ENCODE results near the gene FANCC. TPM values are rescaled to one million over a fixed set of nuclear protein-coding genes. Genes with fewer than 3 reads are reported as not detected.

Gene FANCC
- total RNA-seq, 1 experiment from 2014 or later, result 19.4 TPM

GRCh38 chr9:95292226-95292625, 25.3 kb downstream of the FANCC start:
- ChIA-PET RAD21 (ENCODE audit: low non-redundant PET in 1 of 2, low total read pairs in 2 of 2, uncharacterized antibody in 2 of 2, unreplicated experiment in 2 of 2) (no interaction called here), CTCF (no interaction called here), POLR2A (no interaction called here)
- ATAC-seq, result no peak
- no TSS peak for BruUV-seq (replicated peaks)
- Histone ChIP-seq H3K27me3 (ENCODE audit: insufficient read depth, low read length) (no peaks in the 10 kb centered on the region), H3K27ac (ENCODE audit: low read depth, low read length) (no peak overlapping the region), H3K4me2 (ENCODE audit: low read length) (no peak overlapping the region), H4K20me1 (ENCODE audit: insufficient read depth) (no peaks in the 10 kb centered on the region), H2AFZ (ENCODE audit: low read depth, low read length, poor library complexity, severe bottlenecking) (no peak overlapping the region), H3K36me3 (ENCODE audit: control insufficient read depth in 1 of 2, insufficient read depth in 2 of 2, low read length in 2 of 2) (no peaks in the 10 kb centered on the region), H3K9me2 (ENCODE audit: insufficient read depth) (no peaks in the 10 kb centered on the region), H3K79me2 (ENCODE audit: insufficient read depth, low read length) (peaks cover 9% of the 10 kb centered on the region), H3K4me1 (ENCODE audit: control insufficient read depth in 1 of 2, insufficient read depth in 2 of 2, low read length in 2 of 2) (no peaks in the 10 kb centered on the region), H3K9ac (ENCODE audit: low read length) (no peak overlapping the region), H3K4me3 (replicated peaks in 1 of 2; ENCODE audit: low read depth in 1 of 2, low read length in 2 of 2) (no peak overlapping the region), H3K9me3 (ENCODE audit: control insufficient read depth in 1 of 2, insufficient read depth in 1 of 2, low read depth in 1 of 2, low read length in 2 of 2) (no peaks in the 10 kb centered on the region)
- TF ChIP-seq EZH2phosphoT487 (IDR thresholded peaks at IDR 0.05; ENCODE audit: borderline replicate concordance) (no peak), FOSL1 (IDR thresholded peaks at IDR 0.05; ENCODE audit: low read depth) (no peak), ZBTB33 (IDR thresholded peaks at IDR 0.05; ENCODE audit: extremely low read depth, insufficient replicate concordance, low read length) (no peak), EGR1 (IDR thresholded peaks at IDR 0.05; ENCODE audit: low read depth) (no peak), JUND (IDR thresholded peaks at IDR 0.05) (no peak), ZNF274 (IDR thresholded peaks at IDR 0.05; ENCODE audit: low read depth, low read length) (no peak), SIN3A (IDR thresholded peaks at IDR 0.05; ENCODE audit: low read depth) (no peak), SRF (IDR thresholded peaks at IDR 0.05; ENCODE audit: low read depth) (no peak), TCF7L2 (IDR thresholded peaks at IDR 0.05; ENCODE audit: borderline replicate concordance, extremely low read depth, insufficient read depth, insufficient read length) (no peak), ZFX (IDR thresholded peaks at IDR 0.05) (no peak), CBX3 (IDR thresholded peaks at IDR 0.05; ENCODE audit: low read depth) (no peak), POLR2A (IDR thresholded peaks at IDR 0.05; ENCODE audit: borderline replicate concordance, extremely low read depth, insufficient read depth, insufficient read length) (no peak), ELF1 (IDR thresholded peaks at IDR 0.05; ENCODE audit: borderline replicate concordance, low read depth) (no peak)
- TF ChIP-seq, protein P1, sequence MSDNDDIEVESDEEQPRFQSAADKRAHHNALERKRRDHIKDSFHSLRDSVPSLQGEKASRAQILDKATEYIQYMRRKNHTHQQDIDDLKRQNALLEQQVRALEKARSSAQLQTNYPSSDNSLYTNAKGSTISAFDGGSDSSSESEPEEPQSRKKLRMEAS (IDR thresholded peaks at IDR 0.05), result no peak
- TF ChIP-seq, protein P2, sequence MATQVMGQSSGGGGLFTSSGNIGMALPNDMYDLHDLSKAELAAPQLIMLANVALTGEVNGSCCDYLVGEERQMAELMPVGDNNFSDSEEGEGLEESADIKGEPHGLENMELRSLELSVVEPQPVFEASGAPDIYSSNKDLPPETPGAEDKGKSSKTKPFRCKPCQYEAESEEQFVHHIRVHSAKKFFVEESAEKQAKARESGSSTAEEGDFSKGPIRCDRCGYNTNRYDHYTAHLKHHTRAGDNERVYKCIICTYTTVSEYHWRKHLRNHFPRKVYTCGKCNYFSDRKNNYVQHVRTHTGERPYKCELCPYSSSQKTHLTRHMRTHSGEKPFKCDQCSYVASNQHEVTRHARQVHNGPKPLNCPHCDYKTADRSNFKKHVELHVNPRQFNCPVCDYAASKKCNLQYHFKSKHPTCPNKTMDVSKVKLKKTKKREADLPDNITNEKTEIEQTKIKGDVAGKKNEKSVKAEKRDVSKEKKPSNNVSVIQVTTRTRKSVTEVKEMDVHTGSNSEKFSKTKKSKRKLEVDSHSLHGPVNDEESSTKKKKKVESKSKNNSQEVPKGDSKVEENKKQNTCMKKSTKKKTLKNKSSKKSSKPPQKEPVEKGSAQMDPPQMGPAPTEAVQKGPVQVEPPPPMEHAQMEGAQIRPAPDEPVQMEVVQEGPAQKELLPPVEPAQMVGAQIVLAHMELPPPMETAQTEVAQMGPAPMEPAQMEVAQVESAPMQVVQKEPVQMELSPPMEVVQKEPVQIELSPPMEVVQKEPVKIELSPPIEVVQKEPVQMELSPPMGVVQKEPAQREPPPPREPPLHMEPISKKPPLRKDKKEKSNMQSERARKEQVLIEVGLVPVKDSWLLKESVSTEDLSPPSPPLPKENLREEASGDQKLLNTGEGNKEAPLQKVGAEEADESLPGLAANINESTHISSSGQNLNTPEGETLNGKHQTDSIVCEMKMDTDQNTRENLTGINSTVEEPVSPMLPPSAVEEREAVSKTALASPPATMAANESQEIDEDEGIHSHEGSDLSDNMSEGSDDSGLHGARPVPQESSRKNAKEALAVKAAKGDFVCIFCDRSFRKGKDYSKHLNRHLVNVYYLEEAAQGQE (IDR thresholded peaks at IDR 0.05; ENCODE audit: low read depth), result no peak
- intact Hi-C loops (cut with micrococcal nuclease), result no loop called here
- no peak for DNase-seq (ENCODE audit: low read depth, low spot score)
